Activated gamma-delta T cell treated with anti-CD3 and anti-CD28 coated beads, Interleukin-2, amount 50 U/mL, for 16 hours (primary cell): ENCODE results near the gene OTUD5.
"Not testable (repeated sequence)": the region's sequence is repeated elsewhere in the genome, so short reads cannot be mapped to it uniquely, and the experiment has no call there.

Experiments
- DNase-seq: peaks from one replicate; pipeline ENCODE4 v3.0.0-alpha.2; 2020; ENCODE audit warnings: low read depth

Gene OTUD5

DNA sequence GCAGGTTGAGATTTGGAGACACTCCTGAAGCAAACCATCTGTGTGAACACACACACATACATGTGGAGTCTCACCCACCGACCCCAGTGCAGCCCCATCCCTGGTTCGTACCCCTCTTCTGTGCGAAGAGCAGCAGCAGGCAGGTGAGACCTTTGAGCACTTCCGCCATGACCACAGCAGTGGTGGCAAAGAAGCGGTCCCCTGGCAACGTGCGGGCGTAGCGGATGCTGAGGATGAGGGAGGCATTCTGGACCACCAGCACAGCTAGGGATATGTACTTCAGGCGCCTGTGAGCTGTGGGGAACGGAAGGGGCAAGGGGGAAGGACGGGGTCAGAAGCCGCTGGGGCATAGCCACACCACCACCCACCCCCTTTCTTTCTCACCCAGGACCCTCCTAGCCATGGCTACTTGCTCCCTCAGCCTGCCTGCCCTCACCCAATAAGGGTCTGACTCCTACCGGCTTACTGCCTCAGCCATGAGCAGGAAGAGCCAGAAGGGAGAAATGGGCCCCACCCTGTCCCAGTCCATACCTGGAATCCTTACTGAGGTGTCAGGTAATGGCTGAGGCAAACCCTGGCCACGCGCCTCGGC is 47.6 kb downstream of the OTUD5 start:
- DNase-seq = no peak

DNA sequence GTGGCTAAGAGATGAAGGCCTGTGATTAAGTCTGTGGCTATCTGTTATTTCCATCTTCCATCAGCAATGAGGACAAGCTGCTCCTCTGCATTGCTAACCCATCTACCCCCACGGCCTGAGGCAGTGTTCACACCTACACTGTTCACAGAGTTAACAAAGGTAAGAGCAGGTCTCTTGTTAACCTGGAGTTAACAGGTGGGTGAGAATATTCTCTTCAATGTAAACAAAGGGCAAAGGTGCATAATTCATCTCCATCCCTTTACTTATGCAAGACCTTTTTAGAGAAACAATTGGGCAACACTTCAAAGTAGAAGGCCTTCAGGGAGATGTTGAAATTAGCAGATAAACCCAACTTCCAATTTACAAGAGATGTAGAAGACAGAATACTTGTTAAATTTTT is 48.8 kb downstream of the OTUD5 start:
- DNase-seq = no peak

DNA sequence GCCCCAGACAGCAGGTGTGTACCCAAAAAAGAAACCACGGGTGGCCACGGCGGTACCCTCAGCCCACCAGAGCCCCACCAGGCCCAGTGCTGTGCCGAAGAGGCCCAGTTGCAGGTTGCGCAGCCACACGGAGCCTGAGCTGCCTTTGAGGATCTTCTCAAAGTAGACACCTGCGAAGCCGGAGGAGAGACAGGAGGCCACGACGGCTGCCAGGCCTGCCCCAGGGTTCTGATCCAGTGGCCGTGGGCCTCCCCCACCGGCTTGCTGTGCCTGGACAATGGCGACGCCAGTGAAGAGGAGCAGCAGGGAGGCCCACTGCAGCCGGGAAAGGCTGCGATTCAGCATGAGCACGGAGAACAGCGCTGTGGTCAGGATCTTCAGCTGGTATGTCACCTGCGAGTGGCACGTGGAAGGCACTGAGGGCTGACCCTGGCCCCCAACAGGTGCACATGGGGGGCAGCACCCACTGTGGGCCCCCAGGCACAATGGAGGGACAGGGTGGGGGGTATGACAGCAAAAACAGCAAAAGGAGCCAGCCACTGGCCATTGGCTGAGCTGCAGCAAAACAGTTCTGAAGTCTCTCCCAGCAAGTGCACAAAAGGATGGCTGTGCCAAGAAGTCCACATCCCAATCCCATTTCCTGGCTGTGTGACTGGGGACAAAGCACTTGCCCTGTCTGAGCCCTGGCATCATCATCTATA is 52.2 kb downstream of the OTUD5 start:
- no peak for DNase-seq

DNA sequence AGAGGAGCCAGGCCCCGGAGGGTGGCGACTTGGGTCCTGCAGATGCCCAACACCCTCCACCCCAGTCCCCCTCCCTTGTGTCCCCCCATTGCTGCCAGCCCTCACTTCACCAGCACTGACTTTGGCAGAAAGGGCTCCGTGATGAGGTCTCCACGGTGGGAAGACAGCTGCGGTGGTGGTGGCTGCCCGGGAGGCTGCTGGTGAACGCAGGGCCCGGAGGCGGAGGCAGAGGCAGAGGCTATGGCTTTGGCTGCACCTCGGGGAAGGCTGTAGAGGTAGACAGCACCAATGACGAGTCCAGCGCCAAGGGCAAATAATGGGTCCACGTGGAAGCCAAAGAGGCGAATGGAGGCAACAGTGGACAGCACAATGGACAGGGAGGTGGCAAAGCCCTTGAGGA is 52.8 kb downstream of the OTUD5 start:
- DNase-seq = no peak

DNA sequence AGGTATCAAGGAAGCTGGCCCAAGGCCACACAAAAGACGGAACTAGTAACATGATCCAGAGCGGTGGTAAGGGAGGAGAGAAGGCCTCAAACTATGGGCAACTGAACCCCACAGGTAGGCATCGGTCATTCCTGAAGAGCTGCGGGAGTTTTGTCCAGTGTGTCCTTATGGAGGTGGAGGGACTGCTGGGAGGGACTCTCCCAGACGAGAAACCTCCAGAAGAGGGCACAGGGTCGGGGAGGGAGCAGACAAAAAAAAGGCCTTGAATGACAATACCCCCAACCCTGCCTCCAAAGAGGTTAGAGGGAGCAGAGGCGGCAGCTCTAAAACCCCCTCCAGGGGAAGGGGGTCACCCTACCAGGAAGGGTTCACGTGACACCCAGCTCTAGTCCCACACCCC is 53.2 kb downstream of the OTUD5 start:
- DNase-seq = no peak

DNA sequence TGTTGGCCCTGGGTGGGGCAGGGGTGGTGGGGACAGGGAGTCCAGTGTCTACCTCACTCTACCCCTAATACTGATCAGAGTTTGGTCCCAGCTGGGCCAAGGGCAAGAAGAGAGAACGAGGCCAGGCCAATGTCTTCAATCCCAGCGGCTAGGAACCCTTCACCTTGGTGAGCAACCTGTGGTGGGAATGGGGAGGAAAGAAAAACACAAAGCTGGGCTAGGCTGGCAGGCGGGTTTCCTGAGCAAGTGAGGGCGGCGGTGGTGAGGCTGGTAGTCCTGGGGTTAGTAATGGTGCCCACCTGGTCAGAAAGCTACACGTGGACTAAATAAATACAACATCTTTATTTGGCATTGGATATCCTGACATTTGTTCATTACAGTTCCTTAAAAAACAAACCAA is 54.1 kb downstream of the OTUD5 start:
- no peak for DNase-seq

DNA sequence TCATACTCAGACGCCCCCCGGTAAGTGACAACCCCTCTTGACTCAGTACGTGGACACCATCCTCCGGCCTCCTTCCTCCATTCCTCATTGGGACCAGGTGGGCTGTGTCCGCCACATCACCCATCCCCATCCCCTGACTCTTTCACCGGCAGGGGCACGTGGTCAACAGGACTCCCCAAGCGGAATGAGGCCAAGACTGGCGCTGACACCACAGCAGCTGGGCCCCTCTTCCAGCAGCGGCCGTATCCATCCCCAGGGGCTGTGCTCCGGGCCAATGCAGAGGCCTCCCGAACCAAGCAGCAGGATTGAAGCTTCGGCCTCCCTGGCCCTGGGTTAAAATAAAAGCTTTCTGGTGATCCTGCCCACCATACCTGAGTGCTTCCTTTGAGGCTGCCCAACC is 54.6 kb downstream of the OTUD5 start:
- DNase-seq = no peak

DNA sequence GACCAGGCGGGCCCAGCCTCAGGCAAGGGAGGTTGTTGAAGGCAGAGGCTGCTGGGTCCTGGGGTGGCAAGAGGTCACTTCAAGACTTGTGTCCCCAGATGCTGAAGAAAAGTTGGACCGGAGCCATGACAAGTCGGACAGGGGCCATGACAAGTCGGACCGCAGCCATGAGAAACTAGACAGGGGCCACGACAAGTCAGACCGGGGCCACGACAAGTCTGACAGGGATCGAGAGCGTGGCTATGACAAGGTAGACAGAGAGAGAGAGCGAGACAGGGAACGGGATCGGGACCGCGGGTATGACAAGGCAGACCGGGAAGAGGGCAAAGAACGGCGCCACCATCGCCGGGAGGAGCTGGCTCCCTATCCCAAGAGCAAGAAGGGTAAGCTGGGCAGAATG is 55.3 kb downstream of the OTUD5 start:
- DNase-seq = no peak

DNA sequence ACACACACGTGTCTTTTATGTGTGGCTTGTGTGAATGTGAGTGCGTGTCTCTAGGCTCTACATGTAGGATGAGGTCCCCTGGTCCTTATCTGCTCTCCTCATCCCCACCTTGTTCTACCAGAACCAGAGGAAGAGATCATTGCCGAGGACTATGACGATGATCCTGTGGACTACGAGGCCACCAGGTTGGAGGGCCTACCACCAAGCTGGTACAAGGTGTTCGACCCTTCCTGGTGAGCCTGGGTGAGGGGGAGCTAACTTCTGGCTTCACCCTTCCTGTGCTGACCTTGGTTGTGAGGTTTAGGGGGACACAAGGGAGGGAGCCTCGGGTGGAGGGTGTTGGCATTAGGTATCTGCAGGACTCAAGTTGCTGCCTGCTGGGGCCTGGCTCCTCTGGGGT is 56.3 kb downstream of the OTUD5 start:
- no peak for DNase-seq

DNA sequence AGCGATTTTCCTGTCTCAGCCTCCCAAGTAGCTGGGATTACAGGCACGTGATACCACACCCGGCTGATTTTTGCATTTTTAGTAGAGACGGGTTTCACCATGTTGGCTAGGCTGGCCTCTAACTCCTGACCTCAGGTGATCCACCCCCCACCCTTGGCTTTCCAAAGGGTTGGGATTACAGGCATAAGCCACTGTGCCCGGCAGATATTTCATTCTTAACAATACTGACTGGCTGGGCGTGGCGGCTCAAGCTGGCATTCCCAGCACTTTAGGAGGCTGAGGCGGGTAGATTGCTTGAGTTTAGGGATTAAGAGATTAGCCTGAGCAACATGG is 58.4 kb downstream of the OTUD5 start:
- DNase-seq = no peak

DNA sequence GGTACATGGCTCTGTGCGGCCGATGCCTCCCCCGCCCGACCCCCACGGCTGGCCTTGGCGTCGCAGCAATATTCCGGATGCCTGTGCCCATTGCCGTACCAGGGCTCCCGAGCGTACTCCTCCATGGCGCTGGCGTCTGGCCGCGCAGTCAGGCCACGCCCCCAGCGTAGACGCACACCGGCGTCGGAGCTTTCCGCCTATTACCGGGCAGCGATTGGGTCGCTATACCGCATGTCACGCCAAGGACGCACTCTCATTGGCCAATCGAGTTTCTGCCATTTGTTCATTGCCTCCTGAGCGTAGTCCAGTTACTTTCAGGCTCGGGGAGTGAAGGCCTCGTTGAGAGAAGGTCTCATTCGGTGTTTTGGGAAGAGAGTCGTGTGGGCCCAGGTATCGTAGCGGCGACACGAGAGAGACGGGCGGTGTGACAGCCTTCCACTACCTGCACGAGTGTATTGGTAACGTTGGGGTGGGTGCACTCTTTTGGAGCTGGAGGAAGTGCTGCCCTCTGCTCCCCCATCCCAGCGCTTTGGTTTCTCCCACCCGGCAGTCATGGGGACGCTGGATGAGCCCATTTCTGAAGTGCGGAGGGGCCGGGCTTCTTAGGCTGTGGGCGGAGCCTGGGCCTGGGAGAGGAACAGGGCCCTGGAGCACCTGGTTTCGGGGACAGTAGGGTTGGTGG is 59.6 kb downstream of the OTUD5 start, which contains the start of the genes PQBP1 and TIMM17B:
PQBP1 (plus strand) TSS at position 306 of the 682 bp plus-strand sequence. CDS start 580 bp downstream, outside the sequence.
TIMM17B (minus strand) TSS at position 144 of the 682 bp plus-strand sequence; CDS start at position 125, 19 bp downstream.
- peak; percentile 74 for DNase-seq

DNA sequence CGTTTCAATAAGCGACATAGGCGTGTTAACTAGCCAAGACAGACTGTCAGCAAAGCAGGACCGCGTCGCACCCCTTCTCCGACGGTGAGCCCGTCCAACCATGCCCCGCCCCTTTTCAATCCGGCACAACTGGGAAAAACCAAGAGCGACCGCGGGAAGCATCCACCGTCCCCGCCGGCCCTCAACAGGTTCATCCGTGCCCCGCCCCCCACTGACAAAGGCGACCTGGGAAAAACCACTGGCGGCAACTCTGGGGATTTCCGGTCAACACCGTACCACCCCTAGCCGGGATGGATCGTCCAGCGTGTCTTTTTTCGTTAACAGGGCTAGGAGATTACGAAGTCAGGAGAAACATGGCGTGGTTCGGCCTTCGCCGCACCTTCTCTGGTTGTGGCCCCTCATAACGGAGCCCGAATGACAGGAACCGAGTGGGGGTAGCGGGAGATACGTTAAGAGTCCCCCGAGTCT is 60.2 kb downstream of the OTUD5 start:
- DNase-seq = no peak

DNA sequence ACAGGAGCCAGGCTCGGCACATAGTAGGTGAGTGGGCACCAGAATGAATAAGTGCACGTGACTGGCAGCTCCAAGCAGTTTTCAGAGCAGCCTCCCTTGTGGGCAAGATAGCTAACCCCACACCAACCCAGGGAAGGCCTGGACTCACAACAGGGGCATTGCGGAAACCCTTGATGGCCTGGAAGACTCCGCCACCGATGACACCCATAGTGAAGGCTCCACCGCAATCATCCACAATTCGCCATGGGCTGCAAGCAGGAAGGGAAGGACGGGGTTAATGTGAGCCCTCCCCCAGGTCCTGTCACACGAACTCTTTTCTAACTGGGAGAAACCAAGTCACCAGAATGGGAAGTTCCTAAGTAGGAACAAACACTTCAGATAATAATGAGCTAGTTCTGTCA is 60.8 kb downstream of the OTUD5 start:
- DNase-seq = no peak

DNA sequence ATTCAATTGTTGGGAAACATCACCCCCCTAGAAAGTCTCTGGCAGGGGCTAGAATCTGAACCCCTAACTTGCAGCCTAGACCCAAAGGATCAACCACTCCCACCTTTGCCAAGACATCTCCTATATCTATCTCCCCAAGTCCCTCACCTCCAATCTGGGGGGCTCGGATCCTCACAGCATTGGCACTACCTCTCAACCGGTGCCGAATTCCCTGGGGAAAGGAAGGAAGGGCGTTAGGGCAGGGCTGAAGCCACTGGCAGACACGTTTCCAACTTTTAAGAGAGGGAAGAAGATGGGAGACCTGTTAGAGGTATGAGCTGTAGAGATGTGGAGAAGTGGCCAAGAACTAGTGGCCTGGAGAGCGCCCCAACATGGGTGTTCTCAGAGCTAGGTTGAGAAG is 62.5 kb downstream of the OTUD5 start:
- no peak for DNase-seq

DNA sequence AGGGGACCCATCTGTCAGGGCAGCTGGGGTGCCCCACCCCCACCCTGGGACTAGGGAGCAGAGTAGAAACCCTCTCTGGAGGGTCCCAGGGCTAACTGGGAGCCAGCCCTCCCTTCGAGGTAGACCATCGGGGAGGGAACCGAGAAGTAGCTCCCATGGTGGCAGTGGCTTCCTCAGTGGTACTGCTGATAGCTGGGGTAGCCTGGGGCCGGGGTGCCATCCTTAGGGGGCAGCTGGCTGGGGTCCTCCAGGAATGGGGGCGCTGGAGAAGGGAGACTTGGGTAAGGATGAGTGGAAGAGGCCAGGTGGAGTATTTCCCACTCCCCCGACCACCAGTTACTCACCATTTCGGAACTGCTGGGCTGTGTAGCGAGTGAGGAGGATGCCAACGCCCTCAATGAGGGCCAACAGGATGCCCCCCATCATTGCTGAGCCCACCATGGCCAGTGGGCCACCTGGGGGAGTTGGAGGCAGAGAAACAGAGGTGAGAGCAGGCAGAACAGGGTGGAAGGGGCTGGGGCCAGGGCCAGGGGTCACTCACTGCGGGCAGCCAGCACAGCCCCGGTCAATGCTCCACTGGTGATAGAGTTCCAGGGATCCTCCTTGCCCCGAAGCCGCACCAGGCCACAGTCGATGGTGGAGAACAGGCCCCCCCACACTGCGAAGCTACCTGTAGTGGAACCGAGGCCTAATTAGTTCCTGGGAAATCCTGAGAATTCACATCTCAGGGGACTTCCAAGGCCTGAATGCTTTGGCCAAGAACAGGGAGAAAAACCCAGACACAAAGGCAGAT is 63.7 kb downstream of the OTUD5 start:
- DNase-seq = no peak

DNA sequence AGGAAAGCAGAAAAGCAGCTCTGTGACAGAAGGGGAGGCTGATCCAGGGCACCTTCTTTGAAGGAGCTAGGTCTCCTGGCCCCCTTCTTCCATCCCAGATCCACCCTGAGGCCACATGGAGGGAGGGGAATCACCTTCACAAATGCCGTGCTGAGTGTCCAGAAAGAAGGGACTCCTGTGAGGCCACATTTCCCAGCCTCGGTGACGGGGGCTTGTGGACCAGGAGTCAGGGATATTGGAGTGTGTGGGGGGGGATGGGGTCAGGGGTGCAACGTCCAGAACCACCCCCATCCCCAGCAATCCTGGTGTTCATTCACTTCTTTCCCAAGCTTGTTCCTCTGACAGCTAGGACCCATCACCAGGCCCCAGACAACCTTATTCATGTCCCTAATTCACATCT is 64.5 kb downstream of the OTUD5 start:
- no peak for DNase-seq

DNA sequence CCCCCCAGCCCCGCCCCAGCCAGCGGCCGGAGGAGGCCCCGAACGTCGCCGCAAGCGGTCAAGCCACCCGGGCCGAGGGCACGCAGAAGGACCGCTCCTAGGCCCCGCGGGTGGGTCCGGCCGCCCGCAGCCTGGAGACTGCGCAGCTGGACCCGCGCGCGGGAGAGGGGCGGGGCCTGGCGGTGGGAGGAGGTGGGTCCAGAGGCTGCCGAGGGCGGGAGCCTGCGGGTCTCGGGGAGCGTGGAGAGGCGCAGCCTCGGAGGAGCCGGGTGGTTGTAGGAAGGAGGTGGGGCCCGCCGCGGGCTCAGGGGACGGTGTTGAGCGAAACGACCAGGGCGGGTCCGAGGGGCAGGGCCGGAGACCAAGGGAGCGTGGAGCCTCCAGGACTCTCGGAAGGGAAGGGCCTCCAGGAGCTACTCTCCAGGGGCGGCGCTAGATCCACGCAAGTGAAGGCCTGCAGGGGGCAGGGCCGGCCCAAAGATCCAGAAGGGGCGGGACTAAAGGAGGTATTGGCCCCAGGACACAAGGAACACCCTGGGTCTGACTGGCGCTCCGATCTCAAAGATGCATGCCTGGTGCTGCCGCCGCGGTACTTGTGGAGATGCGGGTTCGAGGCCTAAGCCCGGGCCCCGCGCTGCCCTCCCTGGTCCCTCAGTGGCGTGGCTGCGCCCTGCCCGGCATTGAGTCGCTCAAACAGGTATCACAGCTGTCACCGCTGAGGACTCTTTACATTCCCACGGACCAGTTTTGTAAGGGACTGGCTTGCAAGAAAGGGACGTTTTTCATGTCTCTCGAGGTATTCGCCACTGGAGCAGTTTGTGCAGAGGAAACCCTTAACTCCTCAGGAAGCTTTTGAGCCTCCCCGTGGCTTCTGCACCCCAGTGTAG is 65.8 kb downstream of the OTUD5 start:
- DNase-seq = peak; percentile 48

DNA sequence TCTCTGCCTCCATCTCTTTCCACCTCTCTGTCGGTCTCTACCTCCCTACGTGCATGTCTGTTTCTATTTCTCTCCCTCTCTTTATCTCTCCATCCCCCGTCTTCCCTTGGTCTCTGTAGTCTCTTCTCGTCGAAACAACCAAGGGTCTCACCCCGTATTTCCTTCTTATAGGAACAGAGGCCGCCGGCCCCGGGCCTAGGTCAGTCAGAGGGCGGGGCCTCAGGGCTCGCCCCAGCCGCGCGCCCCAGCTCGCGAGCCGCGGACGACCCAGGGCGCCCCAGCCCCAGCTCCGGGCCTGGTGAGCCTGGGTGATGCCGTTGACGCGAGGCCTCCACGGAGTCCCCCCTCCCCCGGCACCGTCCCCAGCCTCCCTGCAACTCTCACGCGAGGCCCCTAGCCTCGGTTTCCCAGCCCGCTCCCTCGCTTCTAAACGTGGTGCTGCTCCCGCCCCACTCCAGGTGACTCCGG is 66.4 kb downstream of the OTUD5 start:
- DNase-seq = no peak

DNA sequence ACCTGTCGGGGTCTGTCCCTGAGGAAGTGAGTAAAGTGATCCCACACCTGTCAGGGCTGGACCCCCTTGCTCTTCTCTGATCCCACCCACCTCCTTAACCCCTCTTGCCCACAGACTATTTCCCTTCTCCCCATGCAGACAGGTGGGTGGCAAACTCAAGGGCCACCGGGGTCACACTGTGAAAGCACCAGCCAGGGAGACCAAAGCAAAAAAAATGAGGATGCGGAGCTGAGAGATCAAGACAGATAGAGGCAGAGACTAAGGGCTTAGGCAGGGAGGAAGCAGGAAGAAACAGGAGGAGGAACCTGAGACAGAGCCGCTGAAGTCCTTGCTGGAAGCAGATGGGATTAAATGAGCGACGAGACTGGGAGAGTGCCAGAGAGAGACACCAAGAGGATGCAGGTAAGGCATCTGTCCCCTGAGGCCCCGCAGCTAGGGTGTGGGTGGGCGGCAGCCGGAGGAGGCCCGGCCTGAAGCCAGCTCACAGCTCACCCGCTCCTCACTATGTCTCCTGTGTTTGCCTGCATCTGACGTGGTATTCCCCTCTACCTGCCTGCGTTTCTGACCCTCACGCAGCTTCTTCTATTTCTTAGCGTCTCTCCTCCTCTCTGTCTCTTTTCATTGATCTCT is 67.0 kb downstream of the OTUD5 start:
- DNase-seq = no peak

DNA sequence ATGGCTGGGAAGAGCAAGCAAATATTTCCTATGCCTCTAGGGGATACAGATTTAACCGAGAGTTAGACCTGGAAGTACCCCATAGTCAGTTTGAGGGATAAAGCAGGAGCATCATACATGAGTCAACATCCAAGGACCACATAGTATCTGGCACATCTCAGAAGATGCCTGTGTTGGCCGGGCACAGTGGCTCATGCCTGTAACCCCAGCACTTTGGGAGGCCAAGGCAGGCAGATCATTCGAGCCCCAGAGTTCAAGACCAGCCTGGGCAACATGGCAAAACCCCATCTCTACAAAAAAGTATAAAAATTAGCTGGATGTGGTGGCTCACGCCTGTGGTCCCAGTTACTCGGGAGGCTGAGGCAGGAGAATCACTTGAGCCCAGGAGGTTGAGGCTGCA is 70.8 kb downstream of the OTUD5 start:
- DNase-seq = not testable (repeated sequence)

DNA sequence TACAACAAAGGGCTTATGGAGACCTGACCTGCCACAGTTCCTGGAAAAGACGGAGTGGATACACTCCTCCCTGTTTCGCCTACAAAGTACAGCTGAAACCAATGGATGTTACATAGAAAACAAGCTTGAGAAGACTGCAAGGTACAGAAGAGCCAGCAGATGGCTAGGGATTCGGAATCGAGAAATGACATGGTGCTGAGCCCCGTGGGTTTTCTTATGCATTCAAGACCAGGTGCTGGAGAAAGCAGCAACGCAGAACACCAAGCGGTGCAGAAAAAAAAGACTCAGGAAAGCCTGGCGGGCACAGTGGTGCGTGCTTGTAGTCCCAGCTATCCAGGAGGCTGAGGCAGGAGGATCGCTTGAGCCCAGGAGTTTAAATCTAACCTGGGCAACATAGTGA is 73.7 kb downstream of the OTUD5 start:
- no peak for DNase-seq
